Activated T-helper 2 cell treated with anti-CD3 and anti-CD28 coated beads, Interferon-gamma antibody, Interleukin-2, Interleukin-4, amounts not matched to agents 10 μg/mL and 5 μg/mL and 100 μg/mL, durations not matched to agents 14 hours and 24 hours and 36 hours (primary cell): ENCODE measurements around the gene BEST1. TPM values are rescaled to one million over a fixed set of nuclear protein-coding genes. Genes with fewer than 3 reads are reported as not detected.

ENCODE experiments used
- DNase-seq: peaks from one replicate; pipeline ENCODE4 v3.0.0; 2021; ENCODE audit warnings: low spot score
- H3K27ac Mint-ChIP-seq: one replicate; pipeline ENCODE4 v1.8.0; 2021; ENCODE audit warnings: mixed read lengths
- H3K27me3 Mint-ChIP-seq: one replicate; pipeline ENCODE4 v1.8.0; 2021; ENCODE audit warnings: low read depth, mixed read lengths
- H3K36me3 Mint-ChIP-seq: one replicate; pipeline ENCODE4 v1.8.0; 2021; ENCODE audit warnings: low read depth, mixed read lengths
- H3K4me1 Mint-ChIP-seq: one replicate; pipeline ENCODE4 v1.8.0; 2021; ENCODE audit warnings: low read depth, mixed read lengths
- H3K4me3 Mint-ChIP-seq: one replicate; pipeline ENCODE4 v1.8.0; 2021; ENCODE audit warnings: low read depth, mild to moderate bottlenecking, moderate library complexity, mixed read lengths
- H3K9me3 Mint-ChIP-seq: one replicate; pipeline ENCODE4 v1.8.0; 2021; ENCODE audit warnings: mixed read lengths
- intact Hi-C: fragments of 100-400 bp; cut with micrococcal nuclease; formaldehyde crosslinking; loops from one replicate; pipeline ENCODE4 v1.15.1; 2023
- total RNA-seq: library from RNA; stranded (reverse); gene quantifications from 2 replicates; pipeline ENCODE4 v1.2.3, GENCODE V29; 2022

Gene BEST1
- total RNA-seq, 1 donor from 2014 or later: not detected

DNA sequence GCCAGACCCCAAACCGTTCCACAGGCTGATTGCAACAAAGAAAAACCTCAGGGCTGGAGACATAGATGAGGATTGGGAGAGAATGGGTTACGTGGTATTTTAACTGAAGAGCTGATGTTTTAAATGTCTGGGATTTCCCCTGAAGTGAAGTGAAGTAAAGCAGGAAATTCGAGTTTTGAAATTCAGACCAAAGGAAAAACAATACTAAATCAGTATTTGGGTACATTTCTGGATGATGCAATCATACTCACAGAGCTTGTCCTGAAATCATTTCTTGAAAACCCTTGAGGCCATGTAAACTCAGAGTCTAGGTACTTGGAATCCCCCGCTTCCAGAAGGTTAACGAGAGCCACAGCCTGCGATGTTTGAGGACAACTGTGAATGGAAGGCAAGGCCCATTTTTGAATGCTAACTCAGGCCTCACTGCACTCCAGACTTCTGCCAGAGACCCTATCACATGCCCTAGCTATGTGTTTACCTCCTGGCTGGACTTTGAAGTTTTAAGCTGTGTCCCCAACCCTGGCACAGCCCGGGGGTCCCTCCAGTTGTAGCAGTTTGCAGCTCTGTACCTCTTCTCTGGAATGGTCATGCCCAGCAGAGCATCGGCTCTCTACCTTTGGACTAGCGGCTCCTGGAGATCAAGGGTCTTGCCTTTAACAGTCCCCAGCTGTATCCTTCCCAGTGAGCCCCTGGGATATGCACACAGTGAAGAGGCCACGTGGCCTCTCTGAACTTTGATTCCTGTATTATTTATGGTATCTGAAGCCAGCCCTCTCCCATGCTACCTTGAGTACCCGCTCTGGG is 22.7 kb downstream of the BEST1 start:
- Mint-ChIP-seq H3K27ac (peak overlapping the region; percentile 74), H3K9me3 (no peaks in the 10 kb centered on the region), H3K4me3 (peak overlapping the region; percentile 28), H3K27me3 (no peaks in the 10 kb centered on the region), H3K4me1 (peaks cover 46% of the 10 kb centered on the region), H3K36me3 (no peaks in the 10 kb centered on the region)
- intact Hi-C loops: loop anchor here (5.0 kb wide), 1 partner anchor 141 kb away; no protein-coding TSS in a partner anchor
- DNase-seq: peak; percentile 6

GRCh38 chr11:61973476-61974162 is 23.5 kb downstream of the BEST1 start:
- H3K27ac Mint-ChIP-seq: peak overlapping the region; percentile 30
- no peak for DNase-seq
- H3K27me3 Mint-ChIP-seq: no peaks in the 10 kb centered on the region
- no peaks in the 10 kb centered on the region for H3K9me3 Mint-ChIP-seq
- no peak overlapping the region for H3K4me3 Mint-ChIP-seq
- intact Hi-C loops: loop anchor here (5.0 kb wide), 1 partner anchor 141 kb away; no protein-coding TSS in a partner anchor
- peaks cover 40% of the 10 kb centered on the region for H3K4me1 Mint-ChIP-seq
- H3K36me3 Mint-ChIP-seq: no peaks in the 10 kb centered on the region

GRCh38 chr11:61974766-61975631 is 24.8 kb downstream of the BEST1 start:
- intact Hi-C loops: loop anchor here (5.0 kb wide), 1 partner anchor 143 kb away; no protein-coding TSS in a partner anchor
- Mint-ChIP-seq H3K4me3 (no peak overlapping the region), H3K9me3 (no peaks in the 10 kb centered on the region), H3K36me3 (no peaks in the 10 kb centered on the region), H3K27me3 (no peaks in the 10 kb centered on the region), H3K4me1 (peaks cover 31% of the 10 kb centered on the region), H3K27ac (no peak overlapping the region)
- DNase-seq: no peak

GRCh38 chr11:61975638-61976419 is 25.7 kb downstream of the BEST1 start:
- Mint-ChIP-seq H3K4me3 (no peak overlapping the region), H3K9me3 (no peaks in the 10 kb centered on the region), H3K27me3 (no peaks in the 10 kb centered on the region), H3K4me1 (peaks cover 29% of the 10 kb centered on the region), H3K36me3 (no peaks in the 10 kb centered on the region), H3K27ac (no peak overlapping the region)
- intact Hi-C loops: no loop called here
- DNase-seq: no peak

- H3K9me3 Mint-ChIP-seq: no peaks in the 10 kb centered on the region
- H3K4me1 Mint-ChIP-seq: peaks cover 23% of the 10 kb centered on the region
- no peaks in the 10 kb centered on the region for H3K36me3 Mint-ChIP-seq
- no peak overlapping the region for H3K4me3 Mint-ChIP-seq
- no peaks in the 10 kb centered on the region for H3K27me3 Mint-ChIP-seq
- DNase-seq: no peak
- intact Hi-C loops: no loop called here
- H3K27ac Mint-ChIP-seq: no peak overlapping the region
These were observed 26.3 kb downstream of the BEST1 start for GRCh38 chr11:61976420-61976800.

DNA sequence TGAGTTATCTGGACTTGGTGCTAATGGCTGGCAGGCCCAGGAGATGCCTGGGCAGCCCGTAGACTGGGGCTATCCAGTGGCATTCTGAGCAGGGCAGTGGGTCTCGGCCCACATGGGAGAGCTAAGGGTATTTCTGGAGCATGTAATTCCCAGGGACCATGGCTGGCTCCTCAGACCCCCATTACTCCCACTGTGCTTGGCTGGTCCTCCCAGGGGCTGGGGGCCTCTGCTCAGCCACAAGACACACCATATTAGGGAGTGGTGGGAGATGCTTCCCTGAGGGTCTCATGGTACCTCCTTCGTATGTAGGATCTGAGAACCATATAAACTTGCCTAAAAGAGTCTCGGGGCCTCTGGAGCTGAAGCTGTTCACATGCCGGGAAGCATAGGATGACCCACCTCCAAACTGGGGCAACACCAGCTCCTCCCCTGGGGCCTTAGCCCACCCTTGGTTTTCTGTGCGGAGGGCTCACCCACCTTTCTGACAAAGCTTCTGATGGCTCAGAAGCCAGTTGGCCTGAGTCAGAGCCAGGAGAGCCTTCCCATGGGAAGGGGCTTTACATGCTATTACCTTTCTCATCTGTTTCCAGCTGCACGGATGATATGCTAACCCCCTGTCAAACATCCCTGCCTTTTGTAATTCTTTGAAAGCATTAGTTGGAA is 26.8 kb downstream of the BEST1 start:
- no peak overlapping the region for H3K4me3 Mint-ChIP-seq
- H3K4me1 Mint-ChIP-seq: peaks cover 18% of the 10 kb centered on the region
- no peak overlapping the region for H3K27ac Mint-ChIP-seq
- H3K9me3 Mint-ChIP-seq: no peaks in the 10 kb centered on the region
- peak; percentile 7 for DNase-seq
- intact Hi-C loops: no loop called here
- no peaks in the 10 kb centered on the region for H3K36me3 Mint-ChIP-seq
- H3K27me3 Mint-ChIP-seq: no peaks in the 10 kb centered on the region

DNA sequence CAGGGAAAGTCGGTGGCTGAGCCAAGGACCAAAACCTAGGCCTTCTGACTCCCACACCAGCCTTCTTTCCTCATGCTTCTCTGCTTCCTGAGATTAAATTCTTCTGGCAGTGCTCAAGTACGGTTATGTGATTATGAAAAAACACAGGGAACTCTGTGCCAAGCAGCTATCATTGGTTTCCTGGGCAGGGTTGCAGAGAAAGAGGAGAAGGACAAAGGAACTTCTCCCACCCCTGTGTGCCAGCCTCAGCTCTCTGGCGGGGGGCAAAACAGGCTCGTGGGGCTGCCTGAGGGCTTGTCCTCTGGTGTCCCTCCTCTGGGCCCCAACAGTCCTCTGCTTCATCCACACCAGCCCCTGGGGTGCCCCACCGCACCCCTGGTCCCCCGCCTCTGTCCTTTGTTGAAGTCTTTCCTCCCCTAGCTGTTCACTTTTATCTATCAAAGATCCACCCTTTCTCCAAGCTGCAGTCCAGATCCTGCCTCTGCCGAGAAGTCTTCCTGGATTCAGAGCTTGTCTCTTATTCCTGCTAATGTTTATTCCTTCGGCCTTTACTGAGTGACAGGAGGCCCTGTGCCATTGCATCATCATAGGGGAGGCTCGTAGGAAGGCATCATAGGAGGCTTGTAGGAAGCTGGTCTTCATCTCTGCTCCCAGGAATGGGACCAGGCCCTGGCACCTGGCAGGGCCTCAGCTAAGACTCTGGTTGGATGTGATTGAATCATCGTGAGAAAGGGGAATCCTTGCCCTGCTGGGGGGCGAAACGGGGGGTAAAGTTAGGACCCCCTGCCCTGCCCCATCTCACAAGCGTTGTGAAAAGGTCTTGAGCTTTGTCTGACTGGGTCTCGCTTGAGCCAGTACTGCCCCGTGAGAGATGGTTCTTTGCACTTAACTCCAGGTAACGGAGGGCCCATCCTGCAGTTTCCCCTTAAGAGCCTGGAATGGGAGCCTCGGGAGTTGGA is 28.8 kb downstream of the BEST1 start:
- Mint-ChIP-seq H3K9me3 (no peaks in the 10 kb centered on the region), H3K36me3 (no peaks in the 10 kb centered on the region), H3K27me3 (no peaks in the 10 kb centered on the region), H3K27ac (no peak overlapping the region), H3K4me1 (peaks cover 6% of the 10 kb centered on the region), H3K4me3 (no peak overlapping the region)
- no peak for DNase-seq
- intact Hi-C loops: no loop called here

DNA sequence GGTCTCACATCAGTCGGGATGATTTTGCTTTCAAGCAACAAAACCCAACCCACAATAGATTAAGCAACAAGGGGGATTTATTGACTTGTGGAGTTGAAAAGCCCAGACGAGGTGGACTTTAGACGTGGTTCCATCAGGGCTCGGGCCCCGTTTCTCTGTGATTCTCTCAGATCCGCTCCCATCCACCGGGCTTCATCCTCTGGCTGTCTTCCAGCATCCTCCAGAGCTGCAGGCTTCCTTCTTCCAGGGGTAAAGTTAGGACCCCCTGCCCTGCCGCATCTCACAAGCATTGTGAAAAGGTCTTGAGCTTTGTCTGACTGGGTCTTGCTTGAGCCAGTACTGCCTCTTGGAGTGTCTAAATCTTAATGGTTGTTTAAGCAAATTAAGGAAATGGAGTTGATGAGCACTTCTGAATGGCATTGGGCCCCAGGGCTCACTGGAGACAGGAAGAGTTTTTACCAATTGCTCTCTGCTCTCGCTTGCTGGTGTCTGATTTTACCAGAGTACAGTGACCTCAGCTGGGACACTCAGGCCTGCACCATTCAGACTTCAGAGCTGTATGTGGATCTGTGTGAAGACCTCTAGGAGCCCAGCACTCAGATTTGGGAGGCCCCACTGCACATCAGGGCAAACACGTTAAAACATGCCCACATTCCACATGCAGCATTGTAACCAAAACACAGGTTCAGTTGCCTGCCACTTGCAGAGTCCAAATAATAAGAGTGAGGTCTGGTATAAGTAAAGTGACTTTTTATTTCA is 30.8 kb downstream of the BEST1 start:
- intact Hi-C loops: no loop called here
- Mint-ChIP-seq H3K27ac (no peak overlapping the region), H3K36me3 (no peaks in the 10 kb centered on the region), H3K4me1 (peaks cover 4% of the 10 kb centered on the region), H3K4me3 (no peak overlapping the region), H3K9me3 (peaks cover 4% of the 10 kb centered on the region), H3K27me3 (peaks cover 2% of the 10 kb centered on the region)
- DNase-seq: no peak

GRCh38 chr11:61983419-61983818 is 33.3 kb downstream of the BEST1 start:
- Mint-ChIP-seq H3K36me3 (peaks cover 3% of the 10 kb centered on the region), H3K27ac (no peak overlapping the region), H3K4me3 (no peak overlapping the region), H3K9me3 (peaks cover 21% of the 10 kb centered on the region), H3K4me1 (no peaks in the 10 kb centered on the region), H3K27me3 (peaks cover 11% of the 10 kb centered on the region)
- intact Hi-C loops: no loop called here
- no peak for DNase-seq

DNA sequence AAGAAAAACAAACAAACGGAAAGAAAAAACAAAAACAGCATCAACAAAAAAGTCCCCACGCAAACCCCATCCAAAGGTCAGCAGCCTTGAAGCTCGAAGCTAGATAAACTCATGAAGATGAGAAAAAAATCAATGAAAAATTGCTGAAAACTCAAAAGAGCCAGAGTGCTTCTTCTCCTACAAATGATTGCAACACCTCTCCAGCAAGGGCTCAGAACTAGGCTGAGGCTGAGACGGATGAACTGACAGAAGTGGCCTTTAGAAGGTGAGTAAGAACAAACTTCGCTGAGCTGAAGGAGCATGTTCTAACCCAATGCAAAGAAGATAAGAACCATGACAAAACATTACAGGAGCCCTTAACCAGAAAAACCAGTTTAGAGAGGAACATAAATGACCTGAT is 35.7 kb downstream of the BEST1 start:
- Mint-ChIP-seq H3K4me1 (no peaks in the 10 kb centered on the region), H3K4me3 (no peak overlapping the region), H3K27ac (no peak overlapping the region), H3K36me3 (peaks cover 3% of the 10 kb centered on the region), H3K27me3 (peaks cover 30% of the 10 kb centered on the region), H3K9me3 (peaks cover 27% of the 10 kb centered on the region)
- intact Hi-C loops: no loop called here
- DNase-seq: no peak
